Rectal smooth muscle tissue (tissue), 1 donor: ENCODE results near the gene COX14.

Source experiments
- H3K27ac ChIP-seq: one replicate; pipeline ENCODE4 v1.7.0; 2013; ENCODE audit warnings: low read depth, low read length, inconsistent platforms
- H3K27me3 ChIP-seq: one replicate; pipeline ENCODE4 v1.7.0; 2013; ENCODE audit warnings: low read length; ENCODE audit not compliant: control insufficient read depth, insufficient read depth
- H3K36me3 ChIP-seq: one replicate; pipeline ENCODE4 v1.7.0; 2013; ENCODE audit warnings: low read length; ENCODE audit not compliant: control insufficient read depth, insufficient read depth
- H3K4me1 ChIP-seq: one replicate; pipeline ENCODE4 v1.7.0; 2013; ENCODE audit warnings: low read length; ENCODE audit not compliant: control insufficient read depth, insufficient read depth
- H3K4me3 ChIP-seq: one replicate; pipeline ENCODE4 v1.7.0; 2013; ENCODE audit warnings: low read length
- H3K9ac ChIP-seq: one replicate; pipeline ENCODE4 v1.7.0; 2013; ENCODE audit warnings: low read length

COX14 gene

DNA sequence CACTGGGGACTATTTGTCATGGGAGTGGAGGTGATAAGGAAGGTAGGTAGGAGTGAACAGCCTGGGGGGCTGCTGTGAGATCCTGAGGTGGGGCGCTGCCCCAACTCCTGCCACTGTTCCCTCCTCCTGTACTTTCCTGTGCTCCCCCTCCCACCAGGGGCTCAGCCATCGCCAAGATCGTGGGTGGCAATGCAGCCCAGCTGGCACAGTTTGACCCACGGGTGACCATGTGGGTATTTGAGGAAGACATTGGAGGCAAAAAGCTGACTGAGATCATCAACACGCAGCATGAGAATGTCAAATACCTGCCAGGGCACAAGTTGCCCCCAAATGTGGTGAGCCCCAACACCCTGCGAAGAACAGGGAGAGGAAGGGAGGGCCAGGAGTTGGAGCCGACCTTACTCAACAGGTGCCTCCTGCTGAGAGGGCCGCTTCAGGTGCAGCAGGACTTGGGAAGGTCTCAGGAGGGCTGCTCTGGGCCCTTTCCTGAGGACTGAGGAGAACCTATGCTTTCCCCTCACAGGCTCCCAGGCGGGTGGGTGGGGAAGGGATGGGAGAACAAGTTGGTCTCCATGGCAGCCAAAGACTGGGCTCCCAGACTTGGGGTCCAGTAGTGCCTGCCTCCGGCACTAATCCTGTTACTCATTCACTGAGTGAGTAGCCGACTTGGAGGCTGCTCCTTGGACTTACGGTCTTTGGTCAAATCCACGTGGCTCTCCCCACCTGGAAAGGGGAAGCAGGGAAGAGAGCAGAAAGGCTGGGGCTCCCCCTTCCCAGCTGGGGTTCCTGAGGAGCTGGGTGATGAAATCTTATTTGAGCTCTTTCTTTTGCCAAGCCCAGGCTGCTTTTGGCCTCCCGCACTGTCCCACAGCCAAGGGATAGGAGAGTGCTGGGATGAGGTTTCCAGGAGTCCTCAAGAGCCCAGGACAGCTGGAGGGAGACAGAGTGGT lies 7.3 kb upstream of the COX14 start:
- H3K4me3 ChIP-seq: no peak overlapping the region
- H3K4me1 ChIP-seq: peaks cover 3% of the 10 kb centered on the region
- H3K9ac ChIP-seq: no peak overlapping the region
- H3K36me3 ChIP-seq: no peaks in the 10 kb centered on the region
- H3K27ac ChIP-seq: no peak overlapping the region
- no peaks in the 10 kb centered on the region for H3K27me3 ChIP-seq

DNA sequence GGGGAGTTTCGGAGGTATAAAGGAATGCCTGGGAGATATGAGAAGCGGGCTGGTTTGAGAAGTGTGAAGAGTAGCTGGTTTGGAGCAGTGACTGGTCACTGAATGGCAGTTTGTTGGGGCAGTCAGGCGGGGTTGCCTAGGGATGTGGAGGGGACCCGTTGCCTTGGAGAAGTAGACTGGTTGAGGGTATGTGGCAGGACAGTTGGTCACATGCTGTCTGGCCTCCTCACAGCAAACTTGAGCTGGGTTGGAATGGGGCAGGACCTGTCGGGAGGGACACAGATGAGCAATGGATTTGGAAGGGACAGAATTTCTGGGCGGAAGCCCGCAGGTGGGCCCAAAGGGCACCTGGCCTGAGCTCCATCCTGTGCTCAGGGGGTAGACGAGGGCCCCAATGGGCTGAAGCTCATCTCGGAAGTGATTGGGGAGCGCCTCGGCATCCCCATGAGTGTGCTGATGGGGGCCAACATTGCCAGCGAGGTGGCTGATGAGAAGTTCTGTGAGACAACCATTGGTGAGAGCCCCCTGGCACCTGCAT lies 6.1 kb upstream of the COX14 start:
- H3K27me3 ChIP-seq: no peaks in the 10 kb centered on the region
- H3K4me3 ChIP-seq: no peak overlapping the region
- H3K36me3 ChIP-seq: no peaks in the 10 kb centered on the region
- H3K9ac ChIP-seq: no peak overlapping the region
- H3K4me1 ChIP-seq: peaks cover 3% of the 10 kb centered on the region
- no peak overlapping the region for H3K27ac ChIP-seq

GRCh38 chr12:50106907-50107306 lies 5.1 kb upstream of the COX14 start:
- H3K9ac ChIP-seq: no peak overlapping the region
- no peak overlapping the region for H3K4me3 ChIP-seq
- peaks cover 3% of the 10 kb centered on the region for H3K4me1 ChIP-seq
- H3K27me3 ChIP-seq: no peaks in the 10 kb centered on the region
- H3K36me3 ChIP-seq: no peaks in the 10 kb centered on the region
- no peak overlapping the region for H3K27ac ChIP-seq

GRCh38 chr12:50107416-50108268 lies 4.4 kb upstream of the COX14 start:
- H3K4me3 ChIP-seq: no peak overlapping the region
- no peaks in the 10 kb centered on the region for H3K27me3 ChIP-seq
- no peaks in the 10 kb centered on the region for H3K36me3 ChIP-seq
- no peak overlapping the region for H3K27ac ChIP-seq
- H3K9ac ChIP-seq: no peak overlapping the region
- peaks cover 3% of the 10 kb centered on the region for H3K4me1 ChIP-seq

DNA sequence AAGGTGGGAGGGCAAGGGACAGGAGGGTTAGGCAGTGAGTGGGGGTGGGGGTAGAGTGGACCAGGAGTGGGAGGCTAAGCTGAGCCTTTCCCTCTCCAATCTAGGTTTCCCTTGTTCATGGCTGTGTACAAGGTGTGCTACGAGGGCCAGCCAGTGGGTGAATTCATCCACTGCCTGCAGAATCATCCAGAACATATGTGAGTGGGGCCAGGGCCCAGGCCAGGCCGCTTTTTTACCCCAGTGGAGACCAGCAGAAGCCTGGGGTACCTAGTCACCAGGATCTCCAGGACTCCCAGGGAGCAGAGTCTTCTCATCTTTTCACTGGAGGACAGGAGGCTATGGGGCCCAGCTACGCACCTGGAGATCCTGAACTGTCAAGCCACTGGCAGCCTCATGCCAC lies 2.7 kb upstream of the COX14 start:
- H3K27me3 ChIP-seq: no peaks in the 10 kb centered on the region
- no peak overlapping the region for H3K4me3 ChIP-seq
- H3K9ac ChIP-seq: no peak overlapping the region
- H3K27ac ChIP-seq: no peak overlapping the region
- no peaks in the 10 kb centered on the region for H3K36me3 ChIP-seq
- peaks cover 4% of the 10 kb centered on the region for H3K4me1 ChIP-seq

GRCh38 chr12:50110127-50110761 lies 1.8 kb upstream of the COX14 start:
- peak overlapping the region; percentile 35 for H3K4me3 ChIP-seq
- H3K27ac ChIP-seq: peak overlapping the region; percentile 41
- H3K9ac ChIP-seq: no peak overlapping the region
- H3K4me1 ChIP-seq: peaks cover 4% of the 10 kb centered on the region
- no peaks in the 10 kb centered on the region for H3K36me3 ChIP-seq
- no peaks in the 10 kb centered on the region for H3K27me3 ChIP-seq

- peak overlapping the region; percentile 41 for H3K27ac ChIP-seq
- no peaks in the 10 kb centered on the region for H3K27me3 ChIP-seq
- peaks cover 4% of the 10 kb centered on the region for H3K4me1 ChIP-seq
- H3K4me3 ChIP-seq: peak overlapping the region; percentile 35
- no peaks in the 10 kb centered on the region for H3K36me3 ChIP-seq
- H3K9ac ChIP-seq: no peak overlapping the region
These were observed 1.2 kb upstream of the COX14 start for GRCh38 chr12:50110762-50111351.

- Histone ChIP-seq H3K4me1 (peaks cover 4% of the 10 kb centered on the region), H3K36me3 (no peaks in the 10 kb centered on the region), H3K4me3 (peak overlapping the region; percentile 57), H3K27ac (peak overlapping the region; percentile 42), H3K27me3 (no peaks in the 10 kb centered on the region), H3K9ac (no peak overlapping the region)
These were observed 692 bp upstream of the COX14 start for GRCh38 chr12:50111395-50111692.

GRCh38 chr12:50112456-50113218 lies 601 bp downstream of the COX14 start:
- Histone ChIP-seq H3K27me3 (no peaks in the 10 kb centered on the region), H3K36me3 (peaks cover 2% of the 10 kb centered on the region), H3K27ac (peak overlapping the region; percentile 95), H3K4me3 (peak overlapping the region; percentile 94), H3K9ac (peak overlapping the region; percentile 89), H3K4me1 (peaks cover 8% of the 10 kb centered on the region)

DNA sequence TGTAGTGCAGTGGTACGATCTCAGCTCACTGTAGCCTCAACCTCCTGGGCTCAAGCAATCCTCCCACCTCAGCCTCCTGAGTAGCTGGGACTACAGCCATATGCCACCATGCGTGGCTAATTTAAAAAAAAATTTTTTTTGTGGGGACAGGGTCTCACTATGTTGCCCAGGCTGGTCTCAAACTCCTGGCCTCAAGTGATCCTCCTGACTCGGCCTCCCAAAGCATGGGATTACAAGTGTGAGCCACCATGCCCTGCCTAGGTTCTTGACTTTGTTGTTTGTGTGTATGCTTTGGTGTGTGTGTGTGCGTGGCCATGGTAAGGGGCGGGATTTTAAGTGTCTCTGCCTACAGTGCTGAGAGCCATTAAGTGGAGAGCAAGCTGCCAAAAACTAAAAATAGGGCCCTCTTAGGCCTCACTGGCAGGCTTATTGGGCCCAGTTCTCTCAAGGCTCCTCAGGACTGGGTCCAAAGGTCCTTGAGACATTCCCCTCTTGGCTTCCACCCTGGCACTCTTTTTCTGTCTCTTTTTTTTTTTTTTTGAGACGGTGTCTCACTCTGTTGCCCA lies 5.1 kb downstream of the COX14 start:
- Histone ChIP-seq H3K4me3 (peak overlapping the region; percentile 27), H3K4me1 (peaks cover 8% of the 10 kb centered on the region), H3K27ac (peak overlapping the region; percentile 8), H3K27me3 (no peaks in the 10 kb centered on the region), H3K9ac (no peak overlapping the region), H3K36me3 (peaks cover 17% of the 10 kb centered on the region)

GRCh38 chr12:50119387-50119786 lies 7.4 kb downstream of the COX14 start:
- Histone ChIP-seq H3K27me3 (no peaks in the 10 kb centered on the region), H3K4me1 (peaks cover 5% of the 10 kb centered on the region), H3K36me3 (peaks cover 21% of the 10 kb centered on the region), H3K9ac (no peak overlapping the region), H3K27ac (no peak overlapping the region), H3K4me3 (no peak overlapping the region)
